ENCODE data around the gene HECW1.

DNA sequence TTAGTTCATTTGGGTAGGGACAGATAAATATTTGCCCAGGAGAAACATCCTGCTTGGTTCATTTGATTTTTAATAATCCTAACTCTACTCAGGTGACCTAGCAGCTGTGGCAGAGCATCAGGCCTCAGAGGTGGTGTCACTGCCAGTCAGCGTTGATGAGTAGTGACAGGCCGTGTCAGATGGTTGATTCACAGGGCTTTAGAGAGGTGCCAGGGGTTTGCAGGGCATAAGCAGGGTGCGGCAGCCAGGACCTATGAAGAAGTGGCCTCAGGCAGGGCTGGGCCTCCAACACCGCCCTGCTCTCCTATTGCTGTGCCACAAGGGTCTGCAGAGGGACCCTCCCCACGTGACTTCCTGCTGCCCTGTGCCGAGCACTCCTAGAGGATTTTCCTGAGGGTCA lies 128.1 kb downstream of the HECW1 start:
- TF ChIP-seq YY1 (IDR thresholded peaks at IDR 0.05; ENCODE audit: low read depth, low read length) (no peak), SP2 (IDR thresholded peaks at IDR 0.05; ENCODE audit: low read length) (no peak), CTCF (IDR thresholded peaks at IDR 0.05; ENCODE audit: control extremely low read depth in 1 of 3, insufficient read depth in 1 of 3, low read depth in 1 of 3, low read length in 3 of 3) (no peak)

Measured in H1 (cell line).